Ovary (tissue), 10 donors: Measurements from ENCODE around the gene COMMD10. TPM values are rescaled to one million over a fixed set of nuclear protein-coding genes. Genes with fewer than 3 reads are reported as not detected.

ENCODE experiments used
- DNase-seq, 5 donors: peaks; one replicate each; pipeline ENCODE4 v3.0.0-alpha.2; 2019 to 2020
- H3K27ac ChIP-seq, 2 donors: fragments of 200-600 bp; one replicate each; pipeline versions ENCODE4 v1.5.1 to v1.8.0; 2019 to 2022
- H3K27me3 ChIP-seq: fragments of 200-600 bp; one replicate; pipeline ENCODE4 v1.8.0; 2022
- H3K36me3 ChIP-seq: fragments of 200-600 bp; sonication (generic); one replicate; pipeline ENCODE4 v1.5.1; 2019
- H3K4me1 ChIP-seq: one replicate; pipeline ENCODE4 v1.8.1; 2013; ENCODE audit warnings: mild to moderate bottlenecking, moderate library complexity; ENCODE audit not compliant: insufficient read depth
- H3K4me3 ChIP-seq: fragments of 200-600 bp; sonication (generic); one replicate; pipeline ENCODE4 v1.5.1; 2017
- H3K9me3 ChIP-seq, 2 donors: fragments of 200-600 bp in 1 of 2; sonication (generic) in 1 of 2; one replicate each; pipeline versions ENCODE4 v1.5.1 to v1.8.1; 2013 to 2019; ENCODE audit warnings: mild to moderate bottlenecking in 1 of 2, moderate library complexity in 1 of 2
- CTCF ChIP-seq, 3 donors: fragments of 450-650 bp in 2 of 3; fragments of 200-600 bp in 1 of 3; IDR thresholded peaks; one replicate each; pipeline versions ENCODE4 v1.5.1 to v1.8.0; 2016 to 2022; ENCODE audit warnings: antibody characterized with exemption in 3 of 3, mild to moderate bottlenecking in 1 of 3
- EP300 ChIP-seq: sonication (generic); formaldehyde crosslinking; IDR thresholded peaks from one replicate; pipeline ENCODE4 v1.6.1; 2017; ENCODE audit warnings: antibody characterized with exemption
- POLR2A ChIP-seq: fragments of 450-650 bp; IDR thresholded peaks from one replicate; pipeline ENCODE4 v1.6.1; 2017; ENCODE audit warnings: antibody characterized with exemption, mild to moderate bottlenecking, moderate library complexity
- WGBS, 3 donors: extraction: QIAGEN DNeasy Blood & Tissue Kit in 1 of 3; methylation state at CpG; one replicate each; pipeline versions ENCODE4 v1.1.5 to v1.1.7; 2013 to 2017; 5-methylcytosine and 5-hydroxymethylcytosine counted together
- intact Hi-C, 4 donors: fragments of 100-400 bp; cut with DNase I; formaldehyde crosslinking; loops; one replicate each; pipeline versions ENCODE4 v1.11.0 to v1.15.1; 2022 to 2023
- long read RNA-seq, 3 donors: library from polyadenylated mRNA in 2 of 3; unstranded in 2 of 3; transcript quantifications; one replicate each; pipeline ENCODE4 v2.0.0 and lab custom pipeline, GENCODE V29; 2021 to 2026
- polyA plus RNA-seq, 2 donors: library from polyadenylated mRNA; stranded (reverse); fragments of 200-250 nt in 1 of 2; fragments of 350-450 nt in 1 of 2; fragmentation: Illumina TruSeq in 1 of 2; extraction: RNeasy Lipid Tissue Mini Kit (QIAGEN cat#74804) in 1 of 2; gene quantifications; one replicate each; pipeline ENCODE4 v1.2.3, GENCODE V29; 2013 to 2014
- total RNA-seq, 7 donors: library from RNA; depleted of rRNA in 2 of 7; stranded (reverse); fragments of >200 nt in 2 of 7; fragmentation: NEBNext Ultra II Directional in 3 of 7; extraction: Animal tissue kit (Norgen Biotek cat#: 25700) in 3 of 7; gene quantifications; one replicate each; pipeline versions ENCODE4 v1.1.0 to v1.2.4, GENCODE V29; 2016 to 2023
- donor health status: DM: no; HTN: no; CAD: no; lungs with moderate emphysema.
- donor health status: DM: no; HTN: no; CAD: no.
- donor health status: Bipolar disorder and iron deficiency.
- donor health status: DM: yes; HTN: yes; CAD: no.
- donor health status: DM: no; HTN: no; CAD: no.
- donor health status: DM: yes; HTN: yes; CAD: no.

COMMD10 gene
- total RNA-seq (10 to 100 TPM; 24.1 to 45.9 (median 26.5) TPM), polyA plus RNA-seq (10 to 100 TPM; 19.6 to 24.5 TPM)
- long read RNA-seq, donor 1, transcript COMMD10-201 (7 exons, 1,469 nt), result major isoform, 67 of 81 reads
- long read RNA-seq, donor 1, partial matches to known transcripts, result 3 of 81 reads
- long read RNA-seq, donor 1, other reads (novel, unspliced or antisense), result 11 of 81 reads
- long read RNA-seq, donor 2, transcript COMMD10-201 (7 exons, 1,469 nt), result major isoform, 15 of 21 reads
- long read RNA-seq, donor 2, partial matches to known transcripts, result 6 of 21 reads
- long read RNA-seq, donor 2, other reads (novel, unspliced or antisense), result 0 of 21 reads
- long read RNA-seq, donor 3, transcript COMMD10-201 (7 exons, 1,469 nt), result major isoform, 40 of 48 reads
- long read RNA-seq, donor 3, partial matches to known transcripts, result 0 of 48 reads
- long read RNA-seq, donor 3, other reads (novel, unspliced or antisense), result 8 of 48 reads

- H3K4me3 ChIP-seq, result peak within 1 kb of the TSS; percentile 69
- no peaks in the 10 kb centered on the region for H3K36me3 ChIP-seq
- H3K9me3 ChIP-seq, result no peaks in the 10 kb centered on the region
- peak; percentile 70 to 84 (median 77) for DNase-seq
- TF ChIP-seq POLR2A (peak; percentile 63), EP300 (no peak)
- peaks cover 8% of the 10 kb centered on the region for H3K4me1 ChIP-seq
- intact Hi-C loops, result loop anchor here in 1 of 4 donors (10.0 kb wide), 1 partner anchor 460 kb away; the partner anchor contains the start of gene TMED7
- H3K27me3 ChIP-seq, result no peaks in the 10 kb centered on the region
- peak within 1 kb of the TSS; percentile 79 to 82 for H3K27ac ChIP-seq
- WGBS, 3 donors, result 0 to 1% (median 0%) methylated on average over 35 to 65 of the region's 65 CpGs
Observed at GRCh38 chr5:116084871-116085715, at the start of gene COMMD10. TSS of gene COMMD10 (plus strand) at chr5:116085025.

GRCh38 chr5:116035123-116035522, 49.7 kb upstream of the COMMD10 start:
- H3K4me3 ChIP-seq, result no peak overlapping the region

GRCh38 chr5:116037236-116037822, 47.5 kb upstream of the COMMD10 start:
- no peaks in the 10 kb centered on the region for H3K9me3 ChIP-seq
- no peaks in the 10 kb centered on the region for H3K36me3 ChIP-seq
- H3K4me1 ChIP-seq, result no peaks in the 10 kb centered on the region
- H3K27me3 ChIP-seq, result no peaks in the 10 kb centered on the region
- 65 to 80% (median 72%) methylated on average over 3 of the region's 3 CpGs for WGBS, 3 donors
- no peak for DNase-seq
- intact Hi-C loops, result no loop called here
- TF ChIP-seq POLR2A (no peak), EP300 (no peak), CTCF (IDR thresholded peaks at IDR 0.05) (no peak)
- H3K4me3 ChIP-seq, result no peak overlapping the region
- no peak overlapping the region for H3K27ac ChIP-seq

More at GRCh38 chr5:116035123-116035522, 49.7 kb upstream of the COMMD10 start:
- TF ChIP-seq CTCF (IDR thresholded peaks at IDR 0.05), result no peak
- TF ChIP-seq EP300, result no peak
- no peak for TF ChIP-seq POLR2A
- 85 to 94% (median 88%) methylated on average over 5 of the region's 5 CpGs for WGBS, 3 donors
- Histone ChIP-seq H3K27ac (no peak overlapping the region), H3K4me1 (no peaks in the 10 kb centered on the region), H3K36me3 (no peaks in the 10 kb centered on the region), H3K9me3 (no peaks in the 10 kb centered on the region), H3K27me3 (no peaks in the 10 kb centered on the region)
- DNase-seq, result no peak
- intact Hi-C loops, result no loop called here

- 84 to 91% (median 88%) methylated on average over 3 of the region's 3 CpGs for WGBS, 3 donors
- TF ChIP-seq CTCF (IDR thresholded peaks at IDR 0.05) (no peak), POLR2A (no peak), EP300 (no peak)
- DNase-seq, result no peak
- no peak overlapping the region for H3K4me3 ChIP-seq
- H3K27me3 ChIP-seq, result no peaks in the 10 kb centered on the region
- intact Hi-C loops, result no loop called here
- no peaks in the 10 kb centered on the region for H3K4me1 ChIP-seq
- H3K36me3 ChIP-seq, result no peaks in the 10 kb centered on the region
- H3K27ac ChIP-seq, result no peak overlapping the region
- no peaks in the 10 kb centered on the region for H3K9me3 ChIP-seq
Observed at GRCh38 chr5:116038817-116039216, 46.0 kb upstream of the COMMD10 start.
